H9 (cell line): ENCODE results near the gene TMEM176A. TPM values are rescaled to one million over a fixed set of nuclear protein-coding genes. Genes with fewer than 3 reads are reported as not detected.

Experiments
- DNase-seq: peaks from one replicate; pipeline ENCODE4 v3.0.0-alpha.2; 2017
- H2AFZ ChIP-seq: one replicate; pipeline ENCODE4 v1.6.1; 2013; ENCODE audit warnings: mild to moderate bottlenecking, low read length, control low read depth, moderate library complexity
- H2AK5ac ChIP-seq: 2 replicates; pipeline ENCODE4 v1.6.1; 2013; ENCODE audit warnings: low read length, control low read depth, mixed read lengths; ENCODE audit not compliant: insufficient read length
- H2BK120ac ChIP-seq: one replicate; pipeline ENCODE4 v1.6.1; 2013; ENCODE audit warnings: low read depth, mild to moderate bottlenecking, low read length, control low read depth, inconsistent platforms; ENCODE audit not compliant: poor library complexity, severe bottlenecking
- H2BK12ac ChIP-seq: 2 replicates; pipeline ENCODE4 v1.6.1; 2013; ENCODE audit warnings: low read length, control low read depth, mixed read lengths, low read depth; ENCODE audit not compliant: insufficient read length
- H2BK15ac ChIP-seq: 2 replicates; pipeline ENCODE4 v1.6.1; 2013; ENCODE audit warnings: low read depth, low read length, control low read depth
- H2BK20ac ChIP-seq: one replicate; pipeline ENCODE4 v1.6.1; 2013; ENCODE audit warnings: low read depth, mild to moderate bottlenecking, low read length, control low read depth, inconsistent platforms; ENCODE audit not compliant: poor library complexity, severe bottlenecking
- H2BK5ac ChIP-seq: 2 replicates; pipeline ENCODE4 v1.6.1; 2013; ENCODE audit warnings: low read length, control low read depth, mixed read lengths; ENCODE audit not compliant: insufficient read length
- H3K14ac ChIP-seq: 2 replicates; pipeline ENCODE4 v1.6.1; 2013; ENCODE audit warnings: low read length, control low read depth; ENCODE audit not compliant: insufficient read depth
- H3K18ac ChIP-seq: 2 replicates; pipeline ENCODE4 v1.6.1; 2013; ENCODE audit warnings: low read depth, mild to moderate bottlenecking, mixed read lengths, low read length, control low read depth; ENCODE audit not compliant: insufficient read length
- H3K23ac ChIP-seq: 2 replicates; pipeline ENCODE4 v1.6.1; 2013; ENCODE audit warnings: low read length, control low read depth, mixed read lengths, low read depth; ENCODE audit not compliant: insufficient read length
- H3K23me2 ChIP-seq: 2 replicates; pipeline ENCODE4 v1.6.1; 2013; ENCODE audit warnings: low read depth, mild to moderate bottlenecking, mixed read lengths, low read length, control low read depth; ENCODE audit not compliant: insufficient read length, poor library complexity, severe bottlenecking
- H3K27ac ChIP-seq: 2 replicates; pipeline ENCODE4 v1.5.1; 2013; ENCODE audit warnings: low read length, control low read depth, mixed read lengths, low read depth; ENCODE audit not compliant: insufficient read length
- H3K27me3 ChIP-seq: 2 replicates; pipeline ENCODE4 v1.6.1; 2013; ENCODE audit warnings: low read length, control low read depth, inconsistent platforms; ENCODE audit not compliant: insufficient read depth
- H3K4ac ChIP-seq: 2 replicates; pipeline ENCODE4 v1.6.1; 2013; ENCODE audit warnings: low read depth, mild to moderate bottlenecking, control low read depth, inconsistent platforms, low read length, moderate library complexity
- H3K4me1 ChIP-seq: 2 replicates; pipeline ENCODE4 v1.6.1; 2013; ENCODE audit warnings: low read length, control low read depth, inconsistent platforms; ENCODE audit not compliant: insufficient read depth
- H3K4me2 ChIP-seq: 2 replicates; pipeline ENCODE4 v1.6.1; 2013; ENCODE audit warnings: low read length, control low read depth, mixed read lengths; ENCODE audit not compliant: insufficient read length, insufficient read depth
- H3K56ac ChIP-seq: 2 replicates; pipeline ENCODE4 v1.6.1; 2013; ENCODE audit warnings: low read depth, mild to moderate bottlenecking, mixed read lengths, low read length, control low read depth; ENCODE audit not compliant: insufficient read length
- H3K79me1 ChIP-seq: 2 replicates; pipeline ENCODE4 v1.6.1; 2013; ENCODE audit warnings: low read depth, mild to moderate bottlenecking, moderate library complexity, low read length, control low read depth, inconsistent platforms; ENCODE audit not compliant: insufficient read depth, poor library complexity, severe bottlenecking
- H3K79me2 ChIP-seq: 2 replicates; pipeline ENCODE4 v1.6.1; 2013; ENCODE audit warnings: low read length, control low read depth, inconsistent platforms; ENCODE audit not compliant: insufficient read depth
- H3K9ac ChIP-seq: 2 replicates; pipeline ENCODE4 v1.6.1; 2013; ENCODE audit warnings: low read length, control low read depth, mixed read lengths; ENCODE audit not compliant: insufficient read length; ENCODE audit errors: extremely low read depth
- H3K9me3 ChIP-seq: one replicate; pipeline ENCODE4 v1.6.1; 2013; ENCODE audit warnings: low read depth, low read length, inconsistent platforms; ENCODE audit not compliant: control insufficient read depth
- H3T11ph ChIP-seq: one replicate; pipeline ENCODE4 v1.6.1; 2013; ENCODE audit warnings: mild to moderate bottlenecking, low read length, control low read depth, inconsistent platforms
- H4K20me1 ChIP-seq: one replicate; pipeline ENCODE4 v1.6.1; 2013; ENCODE audit not compliant: control insufficient read depth, insufficient read length, insufficient read depth
- H4K5ac ChIP-seq: 2 replicates; pipeline ENCODE4 v1.6.1; 2013; ENCODE audit warnings: low read depth, mild to moderate bottlenecking, mixed read lengths, low read length, control low read depth; ENCODE audit not compliant: insufficient read length
- H4K8ac ChIP-seq: replicated peaks from 2 replicates; pipeline ENCODE4 v1.6.1; 2013; ENCODE audit warnings: low read length, control low read depth, mixed read lengths, low read depth; ENCODE audit not compliant: insufficient read length
- H4K91ac ChIP-seq: 2 replicates; pipeline ENCODE4 v1.6.1; 2013; ENCODE audit warnings: low read depth, mild to moderate bottlenecking, moderate library complexity, mixed read lengths, low read length, control low read depth; ENCODE audit not compliant: insufficient read length
- H3K27ac Mint-ChIP-seq, 3 experiments: 2 replicates in 2 of 3; 3 replicates in 1 of 3; pipeline ENCODE4 v1.8.0; 2020 to 2021; ENCODE audit warnings: mixed read lengths in 3 of 3, mild to moderate bottlenecking in 1 of 3, moderate library complexity in 1 of 3
- H3K27me3 Mint-ChIP-seq: 2 replicates; pipeline ENCODE4 v1.8.0; 2021; ENCODE audit warnings: low read depth, mild to moderate bottlenecking, moderate library complexity, mixed read lengths
- H3K36me3 Mint-ChIP-seq, 3 experiments: 2 replicates in 2 of 3; 3 replicates in 1 of 3; pipeline ENCODE4 v1.8.0; 2020 to 2021; ENCODE audit warnings: low read depth in 3 of 3, mixed read lengths in 3 of 3; ENCODE audit not compliant: insufficient read depth in 1 of 3
- H3K4me1 Mint-ChIP-seq, 2 experiments: 2 replicates each; pipeline ENCODE4 v1.8.0; 2020; ENCODE audit warnings: mixed read lengths in 2 of 2
- H3K4me3 Mint-ChIP-seq, 2 experiments: 2 replicates in 1 of 2; 3 replicates in 1 of 2; pipeline ENCODE4 v1.8.0; 2020 to 2021; ENCODE audit warnings: mild to moderate bottlenecking in 2 of 2, mixed read lengths in 2 of 2, moderate library complexity in 1 of 2
- H3K9me3 Mint-ChIP-seq, 2 experiments: 2 replicates in 1 of 2; 3 replicates in 1 of 2; pipeline ENCODE4 v1.8.0; 2020; ENCODE audit warnings: mild to moderate bottlenecking in 2 of 2, mixed read lengths in 2 of 2, moderate library complexity in 1 of 2
- CTCF ChIP-seq: fragments of 200-600 bp; sonication (generic); conservative IDR thresholded peaks from 3 replicates; pipeline ENCODE4 v1.8.0; 2021; ENCODE audit warnings: antibody characterized with exemption, mild to moderate bottlenecking
- WGBS: extraction: QIAGEN DNeasy Blood & Tissue Kit; methylation state at CpG from one replicate; pipeline ENCODE4 v1.1.7; 2013; ENCODE audit warnings: missing lambda C conversion rate, low lambda C conversion rate, mixed read lengths; ENCODE audit not compliant: insufficient read length; ENCODE audit errors: extremely low coverage; 5-methylcytosine and 5-hydroxymethylcytosine counted together
- total RNA-seq: library from RNA; stranded (reverse); gene quantifications from 2 replicates; pipeline ENCODE4 v1.2.1, GENCODE V29; 2021

Gene TMEM176A
- total RNA-seq, 1 experiment from 2014 or later, result not detected

GRCh38 chr7:150823043-150823442, 22.5 kb downstream of the TMEM176A start:
- Histone ChIP-seq H2BK15ac (no peak overlapping the region), H3K79me2 (no peaks in the 10 kb centered on the region), H3K27ac (no peak overlapping the region), H3K27me3 (no peaks in the 10 kb centered on the region), H3K9me3 (no peaks in the 10 kb centered on the region), H3K18ac (no peak overlapping the region), H3K23me2 (no peaks in the 10 kb centered on the region), H3K79me1 (no peaks in the 10 kb centered on the region), H3K14ac (no peak overlapping the region), H2BK120ac (no peak overlapping the region), H3K56ac (no peak overlapping the region), H4K20me1 (no peaks in the 10 kb centered on the region), H3K23ac (no peak overlapping the region), H4K8ac (no peak overlapping the region), H2AK5ac (no peak overlapping the region), H2AFZ (no peak overlapping the region), H4K91ac (no peak overlapping the region), H3T11ph (no peak overlapping the region), H3K9ac (no peak overlapping the region), H3K4me1 (no peaks in the 10 kb centered on the region), H4K5ac (no peak overlapping the region), H2BK12ac (no peak overlapping the region), H2BK20ac (no peak overlapping the region), H3K4me2 (no peak overlapping the region), H3K4ac (no peak overlapping the region), H2BK5ac (no peak overlapping the region)
- no peak overlapping the region for H3K27ac Mint-ChIP-seq
- WGBS, result no CpG with 5 or more reads among the region's 8 CpGs
- no peaks in the 10 kb centered on the region for H3K9me3 Mint-ChIP-seq
- no peak overlapping the region for H3K4me3 Mint-ChIP-seq
- peaks cover 6 to 20% of the 10 kb centered on the region in 2 experiments; a peak in 3 of 4 replicates for H3K4me1 Mint-ChIP-seq
- DNase-seq, result no peak
- no peaks in the 10 kb centered on the region for H3K36me3 Mint-ChIP-seq
- H3K27me3 Mint-ChIP-seq, result peaks cover 29% of the 10 kb centered on the region
- no peak for TF ChIP-seq CTCF
